Measurements from ENCODE around the gene ANKRD34B. TPM values are rescaled to one million over a fixed set of nuclear protein-coding genes. Genes with fewer than 3 reads are reported as not detected.

The ANKRD34B gene
- total and polyA plus RNA-seq, 12 donors = 0.13 TPM; not detected in 11

- Histone ChIP-seq H3K27me3 (peaks cover 0 to 6% (median 0%) of the 10 kb centered on the region in 7 donors), H3K27ac (no peak overlapping the region), H3K9me3 (no peaks in the 10 kb centered on the region), H3K4me1 (no peaks in the 10 kb centered on the region), H3K4me3 (no peak overlapping the region), H3K36me3 (no peaks in the 10 kb centered on the region)
- no peak for TF ChIP-seq CTCF (IDR thresholded peaks at IDR 0.05)
- 79 to 86% methylated on average over 2 of the region's 2 CpGs for WGBS, 2 donors
- intact Hi-C loops (cut with DNase I) = no loop called here
- DNase-seq = no peak
- no peak for ATAC-seq
Measured at GRCh38 chr5:80592761-80593160, 22.7 kb upstream of the ANKRD34B start.

GRCh38 chr5:80592105-80592504 is 22.0 kb upstream of the ANKRD34B start:
- intact Hi-C loops (cut with DNase I) = no loop called here
- Histone ChIP-seq H3K4me1 (no peaks in the 10 kb centered on the region), H3K36me3 (no peaks in the 10 kb centered on the region), H3K27ac (no peak overlapping the region), H3K4me3 (no peak overlapping the region), H3K27me3 (peaks cover 0 to 6% (median 0%) of the 10 kb centered on the region in 7 donors), H3K9me3 (no peaks in the 10 kb centered on the region)
- DNase-seq (no peak), ATAC-seq (no peak)
- TF ChIP-seq CTCF (IDR thresholded peaks at IDR 0.05) = no peak
- 38 to 50% methylated on average over 1 of the region's 1 CpG for WGBS, 2 donors

GRCh38 chr5:80591352-80591751 is 21.3 kb upstream of the ANKRD34B start:
- DNase-seq (no peak), ATAC-seq (no peak)
- H3K27ac ChIP-seq = no peak overlapping the region
- no peak for TF ChIP-seq CTCF (IDR thresholded peaks at IDR 0.05)
- no peaks in the 10 kb centered on the region for H3K36me3 ChIP-seq
- no peaks in the 10 kb centered on the region for H3K4me1 ChIP-seq
- H3K4me3 ChIP-seq = no peak overlapping the region
- H3K9me3 ChIP-seq = no peaks in the 10 kb centered on the region
- H3K27me3 ChIP-seq = peaks cover 0 to 6% (median 0%) of the 10 kb centered on the region in 7 donors
- intact Hi-C loops (cut with DNase I) = no loop called here
- 88 to 89% methylated on average over 3 of the region's 3 CpGs for WGBS, 2 donors

- Histone ChIP-seq H3K4me1 (no peaks in the 10 kb centered on the region), H3K27me3 (peaks cover 0 to 6% (median 0%) of the 10 kb centered on the region in 7 donors), H3K27ac (no peak overlapping the region), H3K4me3 (no peak overlapping the region), H3K9me3 (no peaks in the 10 kb centered on the region), H3K36me3 (no peaks in the 10 kb centered on the region)
- ATAC-seq = no peak
- WGBS, 2 donors = 75 to 77% methylated on average over 5 of the region's 5 CpGs
- TF ChIP-seq CTCF (IDR thresholded peaks at IDR 0.05) = no peak
- intact Hi-C loops (cut with DNase I) = no loop called here
- no peak for DNase-seq
Measured at GRCh38 chr5:80590766-80591165, 20.7 kb upstream of the ANKRD34B start.

All from heart right ventricle (tissue), 16 donors.